Prostate gland (tissue), 2 donors: ENCODE results near the gene UFSP2. TPM values are rescaled to one million over a fixed set of nuclear protein-coding genes. Genes with fewer than 3 reads are reported as not detected.
"Not testable (repeated sequence)": the region's sequence is repeated elsewhere in the genome, so short reads cannot be mapped to it uniquely, and the experiment has no call there.

Experiments
- DNase-seq: peaks from one replicate; pipeline ENCODE4 v3.0.0-alpha.2; 2019; ENCODE audit warnings: low spot score
- H3K27ac ChIP-seq, 2 donors: fragments of 200-600 bp; sonication (generic); 2 replicates each; pipeline ENCODE4 v1.5.1; 2017 to 2019
- H3K27me3 ChIP-seq: fragments of 200-600 bp; sonication (generic); replicated peaks from 2 replicates; pipeline ENCODE4 v1.5.1; 2019; ENCODE audit not compliant: insufficient read depth
- H3K36me3 ChIP-seq, 2 donors: fragments of 200-600 bp; sonication (generic); 1 replicate in 1 of 2; 2 replicates in 1 of 2; pipeline versions ENCODE4 v1.5.1 to v1.8.1; 2017 to 2019
- H3K4me1 ChIP-seq: fragments of 200-600 bp; sonication (generic); replicated peaks from 2 replicates; pipeline ENCODE4 v1.5.1; 2019
- H3K4me3 ChIP-seq, 2 donors: fragments of 200-600 bp; sonication (generic); 2 replicates each; pipeline ENCODE4 v1.5.1; 2017 to 2019
- H3K9me3 ChIP-seq: fragments of 200-600 bp; sonication (generic); 2 replicates; pipeline ENCODE4 v1.5.1; 2017
- CTCF ChIP-seq, 4 experiments: fragments of 200-600 bp in 2 of 4; fragments of 450-650 bp in 2 of 4; sonication (generic) in 2 of 4; IDR thresholded peaks; 1 replicate in 3 of 4; 2 replicates in 1 of 4; pipeline ENCODE4 v1.5.1; 2016 to 2019; ENCODE audit warnings: antibody characterized with exemption in 4 of 4, mild to moderate bottlenecking in 2 of 4, moderate library complexity in 2 of 4
- POLR2A ChIP-seq: fragments of 450-650 bp; IDR thresholded peaks from one replicate; pipeline ENCODE4 v1.6.1; 2016; ENCODE audit warnings: antibody characterized with exemption, mild to moderate bottlenecking
- POLR2AphosphoS5 ChIP-seq: sonication (generic); formaldehyde crosslinking; IDR thresholded peaks from one replicate; pipeline ENCODE4 v1.6.1; 2017; ENCODE audit warnings: antibody characterized with exemption
- WGBS: methylation state at CpG from one replicate; pipeline ENCODE4 v1.1.5; 2018; 5-methylcytosine and 5-hydroxymethylcytosine counted together
- intact Hi-C: fragments of 100-400 bp; cut with DNase I; formaldehyde crosslinking; loops from one replicate; pipeline ENCODE4 v1.14.2; 2022
- total RNA-seq, 2 donors: library from RNA; depleted of rRNA; stranded (reverse); fragments of >200 nt; gene quantifications; one replicate each; pipeline ENCODE4 v1.1.0, GENCODE V29; 2016

The UFSP2 gene
- total RNA-seq, 2 donors from 2014 or later = 32.1 to 42.7 TPM

DNA sequence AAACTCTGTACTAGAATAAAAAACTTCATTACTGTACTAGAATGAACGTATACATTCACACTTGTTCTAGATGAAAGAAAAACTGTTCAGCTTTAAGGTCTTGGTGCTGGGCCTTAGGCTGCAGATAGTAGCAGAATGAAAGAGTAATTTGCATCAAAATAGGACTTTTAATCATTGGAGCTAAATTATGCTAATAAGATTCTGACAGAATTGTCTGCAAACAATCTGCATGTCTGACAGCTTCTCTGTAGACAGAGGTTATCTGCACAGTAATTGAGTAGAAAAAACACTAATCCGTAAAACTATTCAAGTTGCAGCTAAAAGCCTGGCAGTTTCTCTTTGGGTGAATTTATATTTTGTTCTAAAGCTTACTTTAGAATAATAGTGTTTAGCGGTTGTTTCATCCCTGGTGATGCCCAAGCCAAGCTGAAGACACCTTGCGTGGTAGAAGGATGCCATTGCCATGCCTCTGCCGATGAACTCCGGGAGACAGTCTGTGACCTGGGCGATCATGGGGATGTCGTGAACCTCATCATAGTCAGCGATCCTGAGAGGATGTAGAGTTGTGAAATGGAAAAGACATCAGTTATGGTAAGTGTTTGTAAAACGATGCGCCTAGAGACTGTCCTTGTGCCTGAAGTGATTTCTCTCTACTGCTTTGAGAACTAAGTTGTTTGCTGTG, 55.4 kb downstream of the UFSP2 start:
- no peak for DNase-seq
- Histone ChIP-seq H3K4me3 (no peak overlapping the region), H3K4me1 (no peaks in the 10 kb centered on the region), H3K27ac (no peak overlapping the region), H3K27me3 (no peaks in the 10 kb centered on the region), H3K9me3 (no peaks in the 10 kb centered on the region), H3K36me3 (no peaks in the 10 kb centered on the region)
- no peak for TF ChIP-seq POLR2AphosphoS5
- no peak for TF ChIP-seq POLR2A
- no peak for TF ChIP-seq CTCF (IDR thresholded peaks at IDR 0.05)
- intact Hi-C loops = no loop called here
- 96% methylated on average over 11 of the region's 11 CpGs for WGBS

GRCh38 chr4:185369731-185370130, 56.0 kb downstream of the UFSP2 start:
- Histone ChIP-seq H3K27ac (no peak overlapping the region), H3K9me3 (no peaks in the 10 kb centered on the region), H3K4me3 (no peak overlapping the region), H3K27me3 (no peaks in the 10 kb centered on the region), H3K4me1 (no peaks in the 10 kb centered on the region), H3K36me3 (no peaks in the 10 kb centered on the region)
- intact Hi-C loops = no loop called here
- no peak for TF ChIP-seq CTCF (IDR thresholded peaks at IDR 0.05)
- no peak for TF ChIP-seq POLR2AphosphoS5
- no peak for TF ChIP-seq POLR2A
- DNase-seq = no peak
- 86% methylated on average over 3 of the region's 3 CpGs for WGBS

- 89% methylated on average over 5 of the region's 5 CpGs for WGBS
- intact Hi-C loops = no loop called here
- no peaks in the 10 kb centered on the region for H3K4me1 ChIP-seq
- H3K27me3 ChIP-seq = no peaks in the 10 kb centered on the region
- no peak for TF ChIP-seq CTCF (IDR thresholded peaks at IDR 0.05)
- no peak for TF ChIP-seq POLR2A
- TF ChIP-seq POLR2AphosphoS5 = no peak
- no peaks in the 10 kb centered on the region for H3K9me3 ChIP-seq
- no peak overlapping the region for H3K27ac ChIP-seq
- H3K4me3 ChIP-seq = no peak overlapping the region
- no peak for DNase-seq
- peaks cover 0 to 6% of the 10 kb centered on the region in 2 donors for H3K36me3 ChIP-seq
These were observed 60.9 kb downstream of the UFSP2 start for GRCh38 chr4:185364886-185365285.

GRCh38 chr4:185363251-185363650, 62.5 kb downstream of the UFSP2 start:
- DNase-seq = no peak
- intact Hi-C loops = no loop called here
- H3K4me3 ChIP-seq = no peak overlapping the region
- no peak for TF ChIP-seq POLR2AphosphoS5
- TF ChIP-seq CTCF (IDR thresholded peaks at IDR 0.05) = no peak
- H3K27ac ChIP-seq = no peak overlapping the region
- H3K36me3 ChIP-seq = peaks cover 0 to 6% of the 10 kb centered on the region in 2 donors
- WGBS = 70% methylated on average over 3 of the region's 3 CpGs
- no peaks in the 10 kb centered on the region for H3K9me3 ChIP-seq
- H3K27me3 ChIP-seq = no peaks in the 10 kb centered on the region
- no peaks in the 10 kb centered on the region for H3K4me1 ChIP-seq

- H3K9me3 ChIP-seq, intact Hi-C loops, H3K27ac ChIP-seq, H3K36me3 ChIP-seq, DNase-seq, H3K4me1 ChIP-seq, H3K4me3 ChIP-seq, H3K27me3 ChIP-seq: not testable (repeated sequence)
- WGBS = 80% methylated on average over 6 of the region's 6 CpGs
These were observed 63.2 kb downstream of the UFSP2 start for GRCh38 chr4:185362570-185362969.
